NCI-H2081 treated with DMSO at 0.1 percent for 48 hours (cell line): Measurements from ENCODE around the gene CGB3.

Experiments used
- DNase-seq: peaks from one replicate; lab custom pipeline; 2025; lab: John Stamatoyannopoulos, UW

Gene CGB3

DNA sequence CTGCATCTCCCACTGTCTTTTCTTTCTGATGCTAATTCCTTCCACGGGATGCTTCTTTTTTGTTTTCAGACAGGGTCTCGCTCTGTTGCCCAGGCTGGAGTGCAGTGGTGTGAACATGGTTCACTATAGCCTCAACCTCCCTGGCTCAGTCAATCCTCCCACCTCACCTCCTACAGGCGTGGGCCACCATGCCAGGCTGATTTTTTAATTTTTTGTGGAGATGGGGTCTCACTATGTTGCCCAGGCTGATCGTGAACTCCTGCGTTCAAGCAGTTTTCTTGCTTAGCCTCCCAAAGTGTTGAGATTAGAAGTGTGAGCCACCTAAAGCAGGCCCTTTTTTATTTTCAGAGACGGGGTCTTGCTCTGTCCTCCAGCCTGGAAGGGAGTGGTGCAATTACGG is 35.8 kb downstream of the CGB3 start:
- no peak for DNase-seq

DNA sequence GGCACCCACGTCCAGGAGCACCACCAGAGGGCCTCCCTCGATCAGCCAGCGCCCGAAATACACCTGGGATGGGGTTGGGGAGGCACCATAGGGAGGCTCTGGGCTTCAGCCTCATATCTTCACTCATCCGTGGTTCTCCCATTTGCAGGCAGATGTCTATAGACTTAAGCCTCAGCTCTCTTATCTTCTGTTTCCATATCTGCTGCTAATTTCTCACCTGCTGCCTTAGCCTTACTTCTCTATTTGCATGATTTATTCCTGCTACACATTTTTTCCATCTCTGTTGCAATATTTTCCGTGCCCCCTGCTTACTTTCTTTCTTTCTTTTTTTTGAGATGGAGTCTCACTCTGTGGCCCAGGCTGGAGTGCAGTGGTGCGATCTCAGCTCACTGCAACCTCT is 36.8 kb downstream of the CGB3 start:
- DNase-seq: no peak

DNA sequence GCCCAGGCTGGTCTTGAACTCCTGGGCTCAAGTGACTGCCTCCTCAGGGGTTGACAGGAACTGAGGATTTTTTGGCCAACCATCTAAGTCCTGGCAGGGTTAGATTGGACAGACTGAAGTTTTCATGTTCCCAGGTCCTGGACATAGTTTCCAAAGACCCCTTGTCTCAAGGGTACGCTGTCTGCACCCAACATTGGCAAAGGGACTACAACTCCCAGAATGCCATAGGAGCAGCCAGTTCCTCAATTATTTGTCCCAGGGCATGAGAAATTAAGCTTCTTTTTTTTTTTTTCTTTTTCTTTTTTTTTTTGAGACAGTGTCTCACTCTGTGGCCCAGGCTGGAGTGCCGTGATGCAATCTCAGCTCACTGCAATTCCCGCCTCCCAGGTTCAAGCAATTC is 37.9 kb downstream of the CGB3 start:
- DNase-seq: no peak

DNA sequence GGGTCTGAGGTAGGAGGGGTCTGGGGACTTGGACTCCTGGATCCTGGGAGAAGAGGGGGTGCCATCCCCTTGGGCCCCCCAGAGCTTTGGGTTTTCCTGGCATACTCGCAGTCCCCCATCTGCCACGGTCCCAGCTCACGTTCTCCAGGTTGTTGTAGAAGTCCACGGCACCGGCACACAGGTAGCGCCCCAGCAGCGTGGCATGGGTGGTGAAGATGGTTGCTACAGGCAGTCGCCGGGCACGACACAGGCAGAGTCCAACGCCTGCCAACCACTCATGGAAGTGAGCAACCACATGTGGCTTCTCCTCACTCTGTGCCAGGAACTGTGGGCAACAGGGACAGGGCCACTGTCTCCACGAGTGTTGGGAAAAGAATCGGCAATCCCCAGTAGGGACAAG is 38.4 kb downstream of the CGB3 start:
- no peak for DNase-seq

DNA sequence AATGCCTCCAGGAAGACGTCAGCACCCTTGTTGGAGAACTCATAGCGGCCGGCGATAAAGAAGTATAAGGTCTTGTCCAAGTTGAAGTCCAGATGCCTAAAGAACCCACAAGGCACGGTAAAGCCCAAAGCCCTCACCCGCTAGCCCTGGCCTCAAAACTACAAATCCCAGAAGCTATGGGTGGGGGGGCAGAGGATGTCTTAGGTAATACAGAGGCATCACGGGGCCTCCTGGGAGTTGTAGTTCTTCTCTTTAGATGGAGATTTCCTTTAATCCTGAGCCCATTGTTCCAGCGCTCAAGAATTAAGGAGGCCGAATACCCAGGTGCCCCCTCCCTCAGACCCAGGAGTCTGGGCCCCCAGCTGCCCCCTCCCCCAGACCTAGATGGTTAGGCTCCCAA is 41.9 kb downstream of the CGB3 start:
- DNase-seq: no peak

DNA sequence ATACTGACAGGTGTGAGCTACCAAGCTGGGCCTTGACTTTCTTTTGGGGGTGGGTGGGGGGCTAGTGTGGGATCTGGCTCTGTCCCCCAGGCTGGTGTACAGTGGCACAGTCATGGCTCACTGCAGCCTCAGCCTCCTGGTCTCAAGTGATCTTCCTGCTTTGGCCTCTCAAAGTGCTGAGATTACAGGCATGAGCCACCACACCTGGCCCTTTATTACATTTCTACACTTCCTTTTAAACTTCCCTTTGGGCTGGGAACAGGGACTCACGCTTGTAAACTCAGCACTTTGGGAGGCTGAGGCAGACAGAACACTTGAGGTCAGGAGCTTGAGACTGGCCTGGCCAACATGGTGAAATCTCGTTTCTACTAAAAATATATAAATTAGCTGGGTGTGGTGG is 47.1 kb downstream of the CGB3 start:
- DNase-seq: no peak

DNA sequence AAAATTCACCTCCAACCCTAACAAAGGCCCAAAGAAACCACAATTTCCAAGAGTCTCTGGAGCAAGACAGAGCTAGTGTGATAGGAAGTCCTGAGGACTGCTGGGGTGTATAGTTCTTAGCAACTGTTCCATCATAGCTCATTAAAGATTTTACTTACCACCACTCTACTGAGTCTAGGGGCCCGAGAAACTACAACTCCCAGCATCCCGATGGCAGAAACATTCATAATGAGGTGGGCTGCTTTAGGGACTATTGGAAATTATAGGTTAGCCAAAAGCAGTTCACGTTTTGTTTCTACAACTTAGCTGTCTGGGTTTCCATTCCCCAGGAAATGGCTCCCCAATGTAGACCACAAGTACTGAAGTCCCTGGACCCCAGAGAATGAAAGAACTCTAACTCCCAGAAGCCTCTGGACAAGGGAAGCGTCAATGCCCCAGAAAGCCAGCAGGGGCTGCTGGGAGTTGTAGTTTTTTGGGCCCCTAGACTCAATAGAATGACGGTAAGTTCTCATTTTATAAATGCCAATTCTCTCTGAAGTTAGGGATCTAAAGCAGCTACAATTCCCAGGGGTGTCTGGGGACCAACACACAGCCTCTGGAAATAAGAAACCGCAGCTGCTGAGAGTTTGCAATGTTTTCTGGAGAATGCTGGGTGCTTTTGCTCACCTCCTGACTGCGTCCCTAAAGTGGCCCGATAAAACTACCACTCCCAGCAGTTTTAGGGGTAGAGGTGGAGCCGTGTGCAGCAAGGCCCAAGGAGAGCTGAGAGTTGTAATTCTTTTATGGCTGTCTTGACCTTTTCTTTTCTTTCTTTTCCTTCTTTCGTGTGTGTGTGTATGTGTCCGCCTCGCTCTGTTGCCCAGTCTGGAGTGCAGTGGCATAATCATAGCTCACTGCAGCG is 47.9 kb downstream of the CGB3 start:
- no peak for DNase-seq
